ENCODE results near the gene ZNF280B.

DNA sequence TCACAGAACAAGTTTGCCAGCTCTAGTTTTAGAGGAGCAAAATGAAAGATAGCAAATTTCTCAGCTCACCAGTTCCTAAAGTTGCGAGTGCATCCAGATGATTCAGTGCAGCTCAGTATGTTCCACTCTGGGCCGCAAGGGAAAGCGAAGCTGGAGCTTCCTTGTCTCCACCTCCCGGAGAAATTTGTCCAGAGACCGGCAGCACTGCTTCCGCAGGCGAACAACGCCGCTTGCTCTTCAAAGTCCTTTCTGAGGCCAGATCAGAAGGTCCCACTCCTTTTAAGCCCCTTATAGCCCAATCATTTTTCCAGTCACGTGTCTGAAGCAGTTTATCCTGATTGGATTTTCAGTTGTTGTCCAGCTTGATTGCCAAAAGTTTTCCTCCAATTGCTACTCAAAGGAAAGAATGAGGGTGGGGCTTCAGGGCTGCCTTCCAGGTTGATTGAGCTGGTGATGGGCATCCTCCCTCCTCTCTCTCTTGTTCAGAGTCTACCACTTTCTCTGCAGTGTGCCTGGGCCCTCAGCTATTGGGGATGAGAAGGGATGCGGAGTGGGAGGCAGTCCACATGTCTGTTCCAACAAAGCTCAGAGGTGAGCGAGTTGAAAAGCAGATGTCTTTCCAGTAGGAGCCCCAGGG lies 11.6 kb upstream of the ZNF280B start, which contains the start of gene ZNF280A:
- no peak for TF ChIP-seq POLR2AphosphoS5 (IDR thresholded peaks at IDR 0.05; ENCODE audit: borderline replicate concordance, low read depth, low read length)
- TF ChIP-seq EZH2 (IDR thresholded peaks at IDR 0.05) = no peak
